IPS-18c (cell line): ENCODE measurements around the gene ZFYVE28.

Source experiments
- H3K4me3 ChIP-seq: 2 replicates; pipeline ENCODE4 v1.7.0; 2013; ENCODE audit warnings: low read depth, mild to moderate bottlenecking, low read length, moderate library complexity; ENCODE audit not compliant: insufficient read depth
- H3K9me3 ChIP-seq: one replicate; pipeline ENCODE4 v1.6.1; 2013; ENCODE audit warnings: mild to moderate bottlenecking, low read length, moderate library complexity; ENCODE audit not compliant: control insufficient read depth, insufficient read depth

The ZFYVE28 gene

GRCh38 chr4:2402941-2403340 lies 15.5 kb downstream of the ZFYVE28 start:
- Histone ChIP-seq H3K4me3 (no peak overlapping the region), H3K9me3 (no peaks in the 10 kb centered on the region)

DNA sequence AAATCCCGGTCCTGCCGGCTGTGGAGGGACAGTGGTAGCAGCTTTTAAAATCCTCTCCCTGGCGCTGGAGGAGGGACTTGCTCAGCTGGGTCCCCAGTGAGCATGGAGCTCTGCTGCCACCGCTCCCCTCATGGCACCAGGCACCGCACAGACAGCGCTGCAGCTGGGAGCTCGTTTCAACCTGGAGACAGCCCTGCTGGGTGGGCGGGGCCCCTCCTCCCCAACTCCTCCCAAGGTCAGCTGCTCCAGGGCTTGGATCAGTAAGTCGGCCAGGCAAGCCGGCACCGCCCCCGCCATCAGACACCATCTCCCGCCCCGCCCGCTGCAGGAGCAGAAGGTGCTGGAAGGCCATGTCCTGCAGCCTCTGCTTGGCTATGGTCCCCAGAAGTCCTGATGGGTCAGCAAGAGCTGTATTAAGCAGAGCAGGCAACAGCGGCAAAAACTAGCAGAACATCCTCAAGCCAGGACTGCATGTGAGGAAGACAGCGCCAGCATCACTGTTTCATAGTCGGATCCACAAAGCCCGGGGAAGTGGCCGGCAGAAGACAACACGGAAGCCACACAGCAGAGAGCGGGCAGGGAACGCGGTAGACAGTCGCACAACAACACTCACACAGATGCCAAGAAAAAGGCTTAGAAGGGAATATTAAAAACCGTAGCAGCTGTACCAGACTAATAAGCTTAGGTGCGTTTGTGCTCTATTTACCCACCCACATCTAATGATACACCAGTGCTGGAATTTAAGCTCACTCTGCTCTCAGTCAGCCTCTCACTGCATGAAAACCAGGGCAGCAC lies 16.2 kb downstream of the ZFYVE28 start:
- H3K4me3 ChIP-seq, result peak overlapping the region; percentile 31; the same call in 1 of the 2 replicates
- H3K9me3 ChIP-seq, result no peaks in the 10 kb centered on the region

DNA sequence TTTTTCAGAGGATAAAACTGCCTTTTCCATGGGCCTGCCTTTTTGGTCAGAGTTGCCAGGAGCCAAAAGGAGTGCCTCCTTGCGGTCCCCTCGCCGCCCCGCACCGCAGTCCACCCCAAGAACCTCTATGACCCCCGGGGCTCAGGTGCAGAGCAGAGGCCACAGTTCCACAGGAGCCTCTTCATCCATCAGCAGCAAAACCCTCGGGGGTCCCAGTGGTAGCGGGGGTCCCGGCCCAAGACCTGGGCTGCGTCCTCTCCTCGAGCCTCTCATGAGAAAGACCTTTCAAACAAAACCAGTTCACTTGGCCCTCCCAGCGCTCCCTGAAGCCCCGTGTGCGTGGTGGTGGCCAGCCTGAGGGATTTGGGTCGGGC lies 16.8 kb downstream of the ZFYVE28 start:
- Histone ChIP-seq H3K4me3 (peak overlapping the region; percentile 31; the same call in 1 of the 2 replicates), H3K9me3 (no peaks in the 10 kb centered on the region)

- Histone ChIP-seq H3K9me3 (no peaks in the 10 kb centered on the region), H3K4me3 (no peak overlapping the region)
These were observed 17.4 kb downstream of the ZFYVE28 start for GRCh38 chr4:2400841-2401609.

- no peak overlapping the region for H3K4me3 ChIP-seq
- no peaks in the 10 kb centered on the region for H3K9me3 ChIP-seq
These were observed 18.7 kb downstream of the ZFYVE28 start for GRCh38 chr4:2399631-2400190.

GRCh38 chr4:2399216-2399615 lies 19.2 kb downstream of the ZFYVE28 start:
- Histone ChIP-seq H3K4me3 (no peak overlapping the region), H3K9me3 (no peaks in the 10 kb centered on the region)

DNA sequence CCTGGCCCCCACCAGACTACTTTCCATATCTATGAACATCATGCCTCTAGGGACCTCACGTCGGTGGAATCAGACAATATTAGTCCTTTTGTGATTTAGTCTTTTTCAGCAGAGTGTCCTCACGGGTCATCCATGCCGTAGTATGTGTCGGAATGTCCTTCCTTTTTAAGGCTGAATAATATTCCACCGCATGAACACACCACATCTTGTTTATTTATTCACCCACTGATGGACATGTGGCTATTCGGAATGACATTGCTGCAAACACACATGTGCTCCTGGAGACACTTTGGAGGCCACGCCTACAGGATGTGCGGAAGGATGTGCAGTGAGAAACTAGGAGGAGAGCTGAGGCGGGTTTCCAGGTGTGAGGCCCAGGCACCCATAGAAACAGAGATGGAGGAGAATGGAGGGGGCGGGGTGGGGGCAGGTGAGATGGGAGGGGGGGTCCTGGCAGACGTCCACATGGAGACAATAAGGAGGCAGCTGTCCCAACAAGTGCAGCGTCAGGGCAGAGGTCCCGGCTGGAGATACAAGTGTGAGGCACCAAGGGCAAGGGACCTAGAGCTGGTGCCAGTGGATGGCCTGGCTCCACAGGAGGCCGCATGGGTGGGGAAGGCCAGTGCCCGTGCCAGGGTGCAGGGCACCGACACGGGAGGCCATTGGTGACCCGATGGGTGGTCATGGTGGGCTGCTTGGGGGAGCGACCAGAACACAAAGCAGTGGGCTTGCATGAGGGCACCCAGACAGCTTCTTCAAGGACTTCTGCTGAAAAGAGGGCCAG lies 20.7 kb downstream of the ZFYVE28 start:
- H3K4me3 ChIP-seq, result no peak overlapping the region
- no peaks in the 10 kb centered on the region for H3K9me3 ChIP-seq

GRCh38 chr4:2396781-2397368 lies 21.6 kb downstream of the ZFYVE28 start:
- Histone ChIP-seq H3K9me3 (no peaks in the 10 kb centered on the region), H3K4me3 (no peak overlapping the region)

- Histone ChIP-seq H3K4me3 (no peak overlapping the region), H3K9me3 (no peaks in the 10 kb centered on the region)
These were observed 22.9 kb downstream of the ZFYVE28 start for GRCh38 chr4:2395584-2395983.

DNA sequence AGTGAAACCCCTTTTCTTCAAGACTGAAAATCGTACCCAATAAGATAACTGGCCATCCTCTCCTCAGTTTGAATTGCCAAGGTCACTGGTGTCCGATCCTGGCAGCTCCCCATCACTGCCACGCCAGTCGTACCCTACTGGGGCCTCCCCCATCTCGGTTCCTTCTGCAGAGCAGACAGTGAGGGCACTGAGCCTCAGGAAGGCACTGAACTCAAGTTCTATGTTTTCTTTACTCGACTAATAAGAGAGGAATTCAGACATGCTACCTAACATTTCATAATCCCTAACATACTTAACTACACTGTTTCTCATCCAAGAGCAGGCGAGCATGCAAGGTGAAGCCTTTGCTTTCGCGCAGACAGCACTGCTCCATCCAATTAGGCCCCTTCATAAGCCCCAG lies 23.4 kb downstream of the ZFYVE28 start:
- H3K9me3 ChIP-seq, result no peaks in the 10 kb centered on the region
- no peak overlapping the region for H3K4me3 ChIP-seq

DNA sequence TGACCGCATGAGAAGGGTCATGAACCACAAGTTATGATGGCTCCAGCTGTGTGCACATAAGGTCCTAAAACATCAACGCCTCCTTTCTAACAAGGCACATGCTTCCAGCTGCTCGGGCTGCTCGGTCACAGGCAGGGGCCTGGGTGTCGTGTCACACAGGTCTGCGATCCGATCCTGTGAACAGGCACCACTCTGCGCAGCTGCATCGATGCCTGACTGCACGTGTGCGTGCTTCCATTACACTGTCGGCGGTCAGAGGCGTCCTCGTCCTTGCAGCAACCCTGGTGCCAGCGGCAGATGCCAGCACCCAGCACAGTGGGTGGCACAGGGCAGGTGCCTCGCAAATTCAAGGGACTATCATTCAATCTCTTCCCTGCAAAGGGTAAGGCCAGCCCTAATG lies 23.9 kb downstream of the ZFYVE28 start:
- Histone ChIP-seq H3K9me3 (no peaks in the 10 kb centered on the region), H3K4me3 (no peak overlapping the region)

DNA sequence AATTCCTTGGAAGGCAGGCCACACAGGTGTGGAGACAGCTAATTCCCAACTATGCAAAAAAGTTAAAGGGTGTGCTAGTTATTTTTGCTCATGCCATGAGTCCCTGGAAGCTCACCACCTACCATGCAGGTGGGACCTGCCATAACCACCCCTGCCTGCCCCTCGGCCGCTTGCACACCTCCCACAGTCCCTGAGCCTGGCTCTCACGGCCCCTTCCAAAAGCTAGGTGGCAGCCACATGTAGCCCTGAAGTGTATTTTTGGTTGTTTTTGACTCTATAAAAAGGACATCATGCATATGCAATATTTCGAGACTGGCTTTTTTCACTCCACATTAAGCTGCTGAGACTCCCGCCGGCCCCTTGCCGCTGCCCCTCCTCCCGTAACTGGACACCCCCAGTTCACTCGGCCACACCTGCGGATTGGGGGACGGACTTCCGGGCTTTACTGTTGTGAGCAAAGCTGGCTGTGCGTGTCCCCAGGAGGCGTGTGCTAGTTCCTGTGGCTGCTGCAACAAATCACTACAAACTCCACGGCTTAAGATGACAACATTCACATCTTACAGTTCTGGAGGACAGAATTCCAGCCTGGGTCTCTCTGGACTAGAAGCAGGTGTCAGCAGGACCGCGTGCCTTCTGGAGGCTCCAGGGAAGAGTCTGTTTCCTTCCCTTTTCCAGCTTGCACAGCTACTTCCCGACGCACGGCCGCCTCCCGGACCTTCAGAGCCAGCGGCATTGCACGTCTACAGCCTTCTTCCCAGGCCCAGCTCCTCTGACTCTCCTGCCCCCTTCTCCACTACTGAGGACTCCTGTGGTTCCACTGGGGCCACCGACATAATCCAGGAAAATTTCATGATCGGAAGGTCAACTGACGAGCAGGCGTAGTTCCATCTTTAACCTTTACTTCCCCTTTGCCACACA lies 24.8 kb downstream of the ZFYVE28 start:
- Histone ChIP-seq H3K9me3 (no peaks in the 10 kb centered on the region), H3K4me3 (no peak overlapping the region; the same call in 1 of the 2 replicates)

DNA sequence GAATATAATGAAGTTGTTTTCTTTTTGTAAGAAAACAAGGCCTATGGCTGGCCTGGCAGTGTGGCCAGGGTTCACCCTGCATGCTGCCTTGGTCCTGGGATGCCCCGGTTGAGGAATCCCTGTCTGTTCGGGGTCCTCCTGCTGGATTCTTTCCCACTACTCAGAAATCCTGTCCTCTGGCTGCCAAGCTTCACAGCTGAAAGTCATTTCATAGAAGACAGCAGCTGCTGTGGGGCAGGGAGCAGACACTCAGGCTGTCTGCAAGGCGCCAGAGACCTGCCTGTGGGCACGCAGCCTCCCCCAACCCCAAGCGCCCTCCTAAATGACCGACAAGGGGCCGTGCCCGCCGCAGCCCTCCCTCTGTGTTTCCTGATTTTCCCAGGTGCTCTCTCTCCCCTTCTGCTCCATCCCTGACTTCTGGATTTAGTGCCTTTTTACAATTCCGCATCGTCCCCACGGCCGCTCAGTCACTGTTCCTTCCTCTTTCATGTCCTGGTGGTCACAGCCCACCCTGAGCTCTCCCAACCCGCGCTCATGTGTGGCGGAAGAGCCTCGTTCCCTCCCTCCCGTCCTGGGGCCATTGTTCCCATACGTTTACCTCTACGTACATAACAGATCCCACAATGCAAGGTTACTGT lies 27.5 kb downstream of the ZFYVE28 start:
- Histone ChIP-seq H3K9me3 (no peaks in the 10 kb centered on the region), H3K4me3 (no peak overlapping the region)

- no peaks in the 10 kb centered on the region for H3K9me3 ChIP-seq
- H3K4me3 ChIP-seq, result no peak overlapping the region
These were observed 28.3 kb downstream of the ZFYVE28 start for GRCh38 chr4:2390146-2390545.

GRCh38 chr4:2389691-2390090 lies 28.8 kb downstream of the ZFYVE28 start:
- Histone ChIP-seq H3K9me3 (no peaks in the 10 kb centered on the region), H3K4me3 (no peak overlapping the region)
